DOHH2 (cell line): ENCODE measurements around the gene CNGB1.
"Not testable (repeated sequence)": the region's sequence is repeated elsewhere in the genome, so short reads cannot be mapped to it uniquely, and the experiment has no call there.

Experiments
- H3F3A ChIP-seq: fragments of 200-600 bp; sonication (generic), shearing (Covaris generic); 2 replicates; pipeline ENCODE4 v1.6.0; 2016; ENCODE audit warnings: antibody characterized with exemption, mild to moderate bottlenecking; ENCODE audit not compliant: control insufficient read depth, insufficient read depth
- H3K27ac ChIP-seq: fragments of 200-600 bp; sonication (generic); 2 replicates; pipeline ENCODE4 v1.5.1; 2014; ENCODE audit warnings: low read depth, mild to moderate bottlenecking, low read length, moderate library complexity
- H3K27me3 ChIP-seq: fragments of 200-600 bp; sonication (generic); 2 replicates; pipeline ENCODE4 v1.6.1; 2014; ENCODE audit warnings: mild to moderate bottlenecking, low read length, mixed read lengths; ENCODE audit not compliant: control insufficient read depth
- H3K36me3 ChIP-seq: fragments of 200-600 bp; sonication (generic); 2 replicates; pipeline ENCODE4 v1.6.1; 2014; ENCODE audit warnings: mild to moderate bottlenecking, low read length, moderate library complexity, mixed read lengths; ENCODE audit not compliant: control insufficient read depth
- H3K4me1 ChIP-seq: fragments of 200-600 bp; sonication (generic); 2 replicates; pipeline ENCODE4 v1.6.1; 2014; ENCODE audit warnings: mild to moderate bottlenecking, low read length, mixed read lengths; ENCODE audit not compliant: control insufficient read depth
- H3K4me2 ChIP-seq: fragments of 200-600 bp; sonication (generic); 2 replicates; pipeline ENCODE4 v1.6.0; 2014; ENCODE audit warnings: mild to moderate bottlenecking, low read length, moderate library complexity
- H3K4me3 ChIP-seq: fragments of 200-600 bp; sonication (generic); 2 replicates; pipeline ENCODE4 v1.5.1; 2014; ENCODE audit warnings: mild to moderate bottlenecking, low read length, mixed read lengths
- H3K79me2 ChIP-seq: fragments of 200-600 bp; sonication (generic); 2 replicates; pipeline ENCODE4 v1.6.1; 2014; ENCODE audit warnings: mild to moderate bottlenecking, low read length, mixed read lengths; ENCODE audit not compliant: control insufficient read depth
- H3K9me2 ChIP-seq: fragments of 200-600 bp; sonication (generic); replicated peaks from 2 replicates; pipeline ENCODE4 v1.6.1; 2014; ENCODE audit warnings: mild to moderate bottlenecking, low read length, mixed read lengths; ENCODE audit not compliant: control insufficient read depth
- H3K9me3 ChIP-seq: fragments of 200-600 bp; sonication (generic); 2 replicates; pipeline ENCODE4 v1.6.1; 2014; ENCODE audit warnings: antibody characterized with exemption, low read length, mixed read lengths; ENCODE audit not compliant: control insufficient read depth, insufficient read depth
- H4K20me1 ChIP-seq: fragments of 200-600 bp; sonication (generic); 2 replicates; pipeline ENCODE4 v1.6.0; 2014; ENCODE audit warnings: low read depth, mild to moderate bottlenecking, antibody characterized with exemption, low read length, moderate library complexity; ENCODE audit not compliant: control insufficient read depth, insufficient read depth
- CTCF ChIP-seq: fragments of 200-600 bp; sonication (generic); IDR thresholded peaks from one replicate; pipeline ENCODE4 v1.5.1; 2014; ENCODE audit warnings: antibody characterized with exemption, mild to moderate bottlenecking, low read depth, low read length; ENCODE audit not compliant: poor library complexity, severe bottlenecking
- EZH2phosphoT487 ChIP-seq: fragments of 200-600 bp; sonication (generic); IDR thresholded peaks from 2 replicates; pipeline ENCODE4 v1.6.1; 2017; ENCODE audit warnings: borderline replicate concordance, mild to moderate bottlenecking, antibody characterized with exemption, low read length, moderate library complexity, mixed read lengths

CNGB1 gene

GRCh38 chr16:57848181-57848580 is 122.7 kb downstream of the CNGB1 start:
- no peak for TF ChIP-seq CTCF
- no peak for TF ChIP-seq EZH2phosphoT487
- Histone ChIP-seq H3K4me3 (no peak overlapping the region), H3K4me2 (no peak overlapping the region), H3F3A (no peaks in the 10 kb centered on the region), H3K9me2 (no peaks in the 10 kb centered on the region), H3K79me2 (no peaks in the 10 kb centered on the region), H3K36me3 (no peaks in the 10 kb centered on the region), H4K20me1 (no peaks in the 10 kb centered on the region), H3K4me1 (no peaks in the 10 kb centered on the region), H3K27me3 (peaks cover 14% of the 10 kb centered on the region), H3K27ac (no peak overlapping the region), H3K9me3 (no peaks in the 10 kb centered on the region)

- not testable (repeated sequence) for H4K20me1 ChIP-seq, H3K27me3 ChIP-seq, H3K4me3 ChIP-seq, H3K4me1 ChIP-seq, H3K9me3 ChIP-seq, H3K27ac ChIP-seq, H3K4me2 ChIP-seq, H3F3A ChIP-seq, H3K9me2 ChIP-seq, H3K79me2 ChIP-seq, H3K36me3 ChIP-seq
Measured at GRCh38 chr16:57846931-57847330, 124.0 kb downstream of the CNGB1 start.

- Histone ChIP-seq H3F3A (no peaks in the 10 kb centered on the region), H4K20me1 (no peaks in the 10 kb centered on the region), H3K27me3 (peaks cover 9% of the 10 kb centered on the region), H3K4me2 (no peak overlapping the region), H3K4me3 (no peak overlapping the region), H3K36me3 (no peaks in the 10 kb centered on the region), H3K79me2 (no peaks in the 10 kb centered on the region), H3K27ac (no peak overlapping the region), H3K9me3 (no peaks in the 10 kb centered on the region), H3K4me1 (no peaks in the 10 kb centered on the region), H3K9me2 (no peaks in the 10 kb centered on the region)
- TF ChIP-seq CTCF (no peak), EZH2phosphoT487 (no peak)
Measured at GRCh38 chr16:57846078-57846697, 124.7 kb downstream of the CNGB1 start.

- Histone ChIP-seq H3K9me2 (no peaks in the 10 kb centered on the region), H3K79me2 (no peaks in the 10 kb centered on the region), H3K36me3 (no peaks in the 10 kb centered on the region), H3K4me3 (no peak overlapping the region), H3K27me3 (peaks cover 9% of the 10 kb centered on the region), H3K4me1 (no peaks in the 10 kb centered on the region), H4K20me1 (no peaks in the 10 kb centered on the region), H3K4me2 (no peak overlapping the region), H3F3A (no peaks in the 10 kb centered on the region), H3K9me3 (no peaks in the 10 kb centered on the region), H3K27ac (no peak overlapping the region)
- TF ChIP-seq EZH2phosphoT487 (no peak), CTCF (no peak)
Measured at GRCh38 chr16:57845115-57845514, 125.8 kb downstream of the CNGB1 start.
